ENCODE results near the gene FRMD4A. TPM values are rescaled to one million over a fixed set of nuclear protein-coding genes. Genes with fewer than 3 reads are reported as not detected.

FRMD4A gene
- total RNA-seq, 2 donors from 2014 or later: 55.9 to 81.0 TPM

- no peak overlapping the region for H3K4me3 ChIP-seq
- no peak overlapping the region for H3K27ac ChIP-seq
- no peak for ATAC-seq (ENCODE audit: insufficient number of reproducible peaks, low FRiP score, low read depth)
- TF ChIP-seq CTCF (IDR thresholded peaks at IDR 0.05): no peak
- H3K27me3 ChIP-seq (replicated peaks; ENCODE audit: insufficient read depth): no peaks in the 10 kb centered on the region
- no peaks in the 10 kb centered on the region for H3K36me3 ChIP-seq
- H3K4me1 ChIP-seq (ENCODE audit: control insufficient read depth in 1 of 2, low read depth in 2 of 2): peaks cover 28 to 36% of the 10 kb centered on the region in 2 donors
- no peaks in the 10 kb centered on the region for H3K9me3 ChIP-seq
- no peak for DNase-seq (ENCODE audit: low spot score)
These were observed 649.2 kb downstream of the FRMD4A start for GRCh38 chr10:13681528-13681927.

GRCh38 chr10:13681095-13681494, 649.6 kb downstream of the FRMD4A start:
- no peak for TF ChIP-seq CTCF (IDR thresholded peaks at IDR 0.05)
- Histone ChIP-seq H3K27ac (no peak overlapping the region), H3K4me3 (no peak overlapping the region), H3K27me3 (replicated peaks; ENCODE audit: insufficient read depth) (no peaks in the 10 kb centered on the region), H3K36me3 (no peaks in the 10 kb centered on the region), H3K4me1 (ENCODE audit: control insufficient read depth in 1 of 2, low read depth in 2 of 2) (peaks cover 23 to 31% of the 10 kb centered on the region in 2 donors), H3K9me3 (no peaks in the 10 kb centered on the region)
- ATAC-seq (ENCODE audit: insufficient number of reproducible peaks, low FRiP score, low read depth): no peak
- DNase-seq (ENCODE audit: low spot score): no peak

DNA sequence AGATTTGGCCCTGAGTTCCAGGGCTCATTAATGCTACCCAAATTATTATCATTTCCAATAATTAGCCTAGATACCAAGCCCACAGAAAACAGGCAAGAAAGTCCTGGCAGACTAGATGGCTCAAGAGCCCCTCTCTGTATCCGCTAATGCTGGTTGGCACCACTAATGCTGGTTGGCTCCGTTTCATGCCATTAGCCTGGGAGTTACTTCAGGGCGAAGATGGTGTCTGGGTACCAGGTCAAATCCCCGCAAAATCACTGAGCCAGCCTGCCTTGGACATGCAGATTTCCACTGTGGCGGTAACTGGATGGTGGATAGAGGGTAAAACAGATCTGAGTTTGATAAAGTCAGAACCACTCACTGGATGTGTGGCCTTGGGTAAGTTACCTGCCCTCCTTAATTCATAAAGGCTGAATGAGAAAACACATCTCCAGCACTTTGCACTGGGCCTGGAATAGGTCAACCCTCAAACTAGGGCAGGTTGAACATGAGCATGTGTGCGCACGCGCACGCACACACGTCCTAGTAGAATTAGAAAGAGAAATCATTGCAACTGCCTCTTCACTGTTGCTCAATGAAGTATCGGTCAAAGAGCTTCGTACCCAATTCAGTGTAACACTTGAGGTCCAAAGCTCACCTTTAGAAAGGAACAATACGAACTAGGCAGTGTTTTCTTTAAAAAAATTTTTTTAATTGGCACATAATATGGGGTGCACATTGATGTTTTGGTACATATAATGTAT, 652.5 kb downstream of the FRMD4A start:
- DNase-seq (ENCODE audit: low spot score) (no peak), ATAC-seq (ENCODE audit: insufficient number of reproducible peaks, low FRiP score, low read depth) (no peak)
- no peaks in the 10 kb centered on the region for H3K9me3 ChIP-seq
- H3K36me3 ChIP-seq: no peaks in the 10 kb centered on the region
- peaks cover 0 to 3% of the 10 kb centered on the region in 2 donors for H3K4me1 ChIP-seq (ENCODE audit: control insufficient read depth in 1 of 2, low read depth in 2 of 2)
- no peak overlapping the region for H3K4me3 ChIP-seq
- TF ChIP-seq CTCF (IDR thresholded peaks at IDR 0.05): no peak
- H3K27me3 ChIP-seq (replicated peaks; ENCODE audit: insufficient read depth): no peaks in the 10 kb centered on the region
- no peak overlapping the region for H3K27ac ChIP-seq

- Histone ChIP-seq H3K4me3 (no peak overlapping the region), H3K9me3 (no peaks in the 10 kb centered on the region), H3K27ac (no peak overlapping the region), H3K36me3 (peaks cover 5% of the 10 kb centered on the region), H3K27me3 (replicated peaks; ENCODE audit: insufficient read depth) (no peaks in the 10 kb centered on the region), H3K4me1 (ENCODE audit: control insufficient read depth in 1 of 2, low read depth in 2 of 2) (no peaks in the 10 kb centered on the region)
- DNase-seq (ENCODE audit: low spot score): no peak
- no peak for ATAC-seq (ENCODE audit: insufficient number of reproducible peaks, low FRiP score, low read depth)
- TF ChIP-seq CTCF (IDR thresholded peaks at IDR 0.05): no peak
These were observed 655.8 kb downstream of the FRMD4A start for GRCh38 chr10:13674645-13675588.

DNA sequence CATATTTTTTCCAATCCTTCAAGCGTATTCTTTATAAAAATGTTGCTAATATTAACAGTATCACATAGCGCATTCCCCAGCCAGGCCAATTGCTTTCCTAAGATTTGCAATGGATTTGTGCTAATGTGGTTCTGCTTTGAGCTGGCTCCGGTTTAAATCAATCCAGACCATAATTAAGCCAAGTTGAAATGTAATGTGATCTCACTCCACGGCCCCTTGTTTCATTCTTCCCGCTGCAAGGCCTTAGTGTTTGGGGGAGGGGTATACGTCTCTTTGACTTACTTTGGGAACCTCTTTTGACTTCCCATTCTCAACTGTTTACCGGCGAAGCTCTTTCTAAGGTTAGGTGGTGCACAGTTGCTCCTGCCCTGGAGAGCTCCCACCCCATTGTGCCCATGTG, 657.6 kb downstream of the FRMD4A start:
- no peak for ATAC-seq (ENCODE audit: insufficient number of reproducible peaks, low FRiP score, low read depth)

More for the DNA sequence above, 657.6 kb downstream of the FRMD4A start:
- Histone ChIP-seq H3K9me3 (no peaks in the 10 kb centered on the region), H3K4me3 (no peak overlapping the region), H3K27me3 (replicated peaks; ENCODE audit: insufficient read depth) (no peaks in the 10 kb centered on the region), H3K27ac (no peak overlapping the region), H3K4me1 (ENCODE audit: control insufficient read depth in 1 of 2, low read depth in 2 of 2) (no peaks in the 10 kb centered on the region), H3K36me3 (peaks cover 20% of the 10 kb centered on the region)
- TF ChIP-seq CTCF (IDR thresholded peaks at IDR 0.05): no peak
- no peak for DNase-seq (ENCODE audit: low spot score)
